GM23338 (cell line): ENCODE results near the gene MBOAT7. TPM values are rescaled to one million over a fixed set of nuclear protein-coding genes. Genes with fewer than 3 reads are reported as not detected.

ENCODE experiments used
- ATAC-seq: fragments of 200-7000 bp; cut with Tn5 transposase; 3 replicates; pipeline ENCODE4 v1.9.1; 2020
- DNase-seq: peaks from one replicate; pipeline ENCODE4 v3.0.0-alpha.2; 2015; ENCODE audit warnings: low spot score
- H2AFZ ChIP-seq: fragments of 200-600 bp; sonication (generic); 2 replicates; pipeline ENCODE4 v1.8.0; 2016; ENCODE audit warnings: antibody characterized with exemption, mild to moderate bottlenecking, moderate library complexity
- H3F3A ChIP-seq: fragments of 200-600 bp; sonication (generic); replicated peaks from 2 replicates; pipeline ENCODE4 v1.8.0; 2017; ENCODE audit warnings: antibody characterized with exemption, mixed run types, low read depth
- H3K27ac ChIP-seq: fragments of 200-600 bp; sonication (generic); 2 replicates; pipeline ENCODE4 v1.6.1; 2016; ENCODE audit warnings: low read depth
- H3K27me3 ChIP-seq: fragments of 200-600 bp; sonication (generic); 2 replicates; pipeline ENCODE4 v1.8.0; 2016; ENCODE audit warnings: mild to moderate bottlenecking, mixed run types, moderate library complexity; ENCODE audit not compliant: insufficient read depth
- H3K36me3 ChIP-seq: fragments of 200-600 bp; sonication (generic); 2 replicates; pipeline ENCODE4 v1.8.0; 2016; ENCODE audit warnings: mild to moderate bottlenecking; ENCODE audit not compliant: insufficient read depth
- H3K4me1 ChIP-seq: fragments of 200-600 bp; sonication (generic); 2 replicates; pipeline ENCODE4 v1.8.0; 2016; ENCODE audit warnings: mild to moderate bottlenecking, moderate library complexity; ENCODE audit not compliant: insufficient read depth
- H3K4me2 ChIP-seq: fragments of 200-600 bp; sonication (generic); 2 replicates; pipeline ENCODE4 v1.7.1; 2017; ENCODE audit warnings: mixed run types
- H3K4me3 ChIP-seq: fragments of 200-600 bp; sonication (generic); 2 replicates; pipeline ENCODE4 v1.6.1; 2016; ENCODE audit warnings: mixed run types
- H3K79me2 ChIP-seq: fragments of 200-600 bp; sonication (generic); replicated peaks from 2 replicates; pipeline ENCODE4 v1.8.0; 2017; ENCODE audit warnings: mild to moderate bottlenecking; ENCODE audit not compliant: insufficient read depth
- H3K9me2 ChIP-seq: fragments of 200-600 bp; sonication (generic); 2 replicates; pipeline ENCODE4 v1.8.0; 2017; ENCODE audit not compliant: insufficient read depth
- H4K20me1 ChIP-seq: fragments of 200-600 bp; sonication (generic); replicated peaks from 2 replicates; pipeline ENCODE4 v1.8.0; 2017; ENCODE audit warnings: mild to moderate bottlenecking; ENCODE audit not compliant: insufficient read depth
- H3K27ac Mint-ChIP-seq: 2 replicates; pipeline ENCODE4 v1.8.0; 2020; ENCODE audit warnings: inconsistent platforms, mild to moderate bottlenecking, moderate library complexity, mixed read lengths
- H3K27me3 Mint-ChIP-seq: 3 replicates; pipeline ENCODE4 v1.8.0; 2022; ENCODE audit warnings: low read depth, mild to moderate bottlenecking, moderate library complexity, mixed read lengths, inconsistent platforms; ENCODE audit not compliant: insufficient read depth, poor library complexity
- H3K36me3 Mint-ChIP-seq: 3 replicates; pipeline ENCODE4 v1.8.0; 2021; ENCODE audit warnings: low read depth, mild to moderate bottlenecking, inconsistent platforms, moderate library complexity, mixed read lengths
- H3K4me1 Mint-ChIP-seq: 3 replicates; pipeline ENCODE4 v1.8.0; 2020; ENCODE audit warnings: mild to moderate bottlenecking, inconsistent platforms, mixed read lengths
- H3K4me3 Mint-ChIP-seq: 3 replicates; pipeline ENCODE4 v1.8.0; 2021; ENCODE audit warnings: moderate library complexity, mild to moderate bottlenecking, inconsistent platforms, mixed read lengths
- H3K9me3 Mint-ChIP-seq: 3 replicates; pipeline ENCODE4 v1.8.0; 2020; ENCODE audit warnings: moderate library complexity, mild to moderate bottlenecking, inconsistent platforms, mixed read lengths
- CREB1 ChIP-seq: fragments of 250-450 bp; sonication (Bioruptor Pico); IDR thresholded peaks from 2 replicates; pipeline ENCODE4 v1.5.0; 2020; ENCODE audit warnings: low read depth, mild to moderate bottlenecking, moderate library complexity
- CTCF ChIP-seq, 2 experiments: fragments of 200-600 bp in 1 of 2; sonication (generic) in 1 of 2; conservative IDR thresholded peaks; 2 replicates each; pipeline versions ENCODE4 v1.5.1 to v1.6.1; 2016 to 2017; ENCODE audit warnings: antibody characterized with exemption in 2 of 2, low read depth in 2 of 2, mild to moderate bottlenecking in 2 of 2, moderate library complexity in 1 of 2
- EZH2 ChIP-seq: fragments of 200-600 bp; sonication (generic); IDR thresholded peaks from one replicate; pipeline ENCODE4 v1.8.0; 2017; ENCODE audit warnings: antibody characterized with exemption, mild to moderate bottlenecking, low read depth; ENCODE audit not compliant: unreplicated experiment
- EZH2phosphoT487 ChIP-seq: fragments of 200-600 bp; sonication (generic); IDR thresholded peaks from one replicate; pipeline ENCODE4 v1.8.1; 2018; ENCODE audit warnings: antibody characterized with exemption; ENCODE audit not compliant: unreplicated experiment
- JUNB ChIP-seq: IDR thresholded peaks from one replicate; pipeline ENCODE4 v1.6.1; 2016; ENCODE audit warnings: antibody characterized with exemption; ENCODE audit not compliant: unreplicated experiment
- POLR2AphosphoS5 ChIP-seq: IDR thresholded peaks from 2 replicates; pipeline ENCODE4 v1.6.1; 2016; ENCODE audit warnings: antibody characterized with exemption, low read depth
- STAT1 ChIP-seq: IDR thresholded peaks from one replicate; pipeline ENCODE4 v1.6.1; 2016; ENCODE audit warnings: antibody characterized with exemption; ENCODE audit not compliant: unreplicated experiment
- ZNF331 ChIP-seq: fragments of 250-450 bp; sonication (Bioruptor Pico); IDR thresholded peaks from 2 replicates; pipeline ENCODE4 v1.5.0; 2020; ENCODE audit warnings: low read depth, mild to moderate bottlenecking, moderate library complexity
- polyA plus RNA-seq: library from polyadenylated mRNA; unstranded; fragments of >200 nt; fragmentation: Nextera tagmentation; extraction: Ambion mirVana; gene quantifications from 2 replicates; pipeline ENCODE4 v1.2.1, GENCODE V29; 2016
- total RNA-seq: library from RNA; depleted of rRNA; stranded (reverse); fragments of >200 nt; shearing (Covaris generic); gene quantifications from 2 replicates; pipeline ENCODE4 v1.2.3, GENCODE V29; 2014
- TF ChIP-seq, protein P1 (sequence below): IDR thresholded peaks from 2 replicates; pipeline ENCODE4 v1.6.1; 2016; ENCODE audit warnings: antibody characterized with exemption

The MBOAT7 gene
- total and polyA plus RNA-seq, 2 experiments from 2014 or later, result 77.8 to 184 TPM

- H3K27me3 ChIP-seq, result no peaks in the 10 kb centered on the region
- no peak overlapping the region for H3K4me3 Mint-ChIP-seq
- no peaks in the 10 kb centered on the region for H3K4me1 ChIP-seq
- DNase-seq (no peak), ATAC-seq (no peak)
- no peaks in the 10 kb centered on the region for H3K9me3 Mint-ChIP-seq
- TF ChIP-seq CTCF (conservative IDR thresholded peaks at IDR 0.05; ENCODE audit: low read depth in 2 of 2), result no peak
- no peak for TF ChIP-seq EZH2phosphoT487
- peaks cover 25% of the 10 kb centered on the region for H3K79me2 ChIP-seq
- no peak overlapping the region for H3K27ac ChIP-seq
- 0 out of 2 replicates have a peak, but pooled peaks cover 3% of the 10 kb centered on the region for H3F3A ChIP-seq
- H3K4me1 Mint-ChIP-seq, result peaks cover 3% of the 10 kb centered on the region
- no peak overlapping the region for H3K27ac Mint-ChIP-seq
- no peak overlapping the region for H2AFZ ChIP-seq
- peaks cover 80% of the 10 kb centered on the region for H3K36me3 Mint-ChIP-seq
- peaks cover 36% of the 10 kb centered on the region for H4K20me1 ChIP-seq
- peaks cover 29% of the 10 kb centered on the region for H3K36me3 ChIP-seq
- H3K4me3 ChIP-seq, result no peak overlapping the region
- peaks cover 16% of the 10 kb centered on the region for H3K27me3 Mint-ChIP-seq
- no peaks in the 10 kb centered on the region for H3K9me2 ChIP-seq
- H3K4me2 ChIP-seq, result no peak overlapping the region
Measured at GRCh38 chr19:54145541-54146158, 43.7 kb downstream of the MBOAT7 start.

DNA sequence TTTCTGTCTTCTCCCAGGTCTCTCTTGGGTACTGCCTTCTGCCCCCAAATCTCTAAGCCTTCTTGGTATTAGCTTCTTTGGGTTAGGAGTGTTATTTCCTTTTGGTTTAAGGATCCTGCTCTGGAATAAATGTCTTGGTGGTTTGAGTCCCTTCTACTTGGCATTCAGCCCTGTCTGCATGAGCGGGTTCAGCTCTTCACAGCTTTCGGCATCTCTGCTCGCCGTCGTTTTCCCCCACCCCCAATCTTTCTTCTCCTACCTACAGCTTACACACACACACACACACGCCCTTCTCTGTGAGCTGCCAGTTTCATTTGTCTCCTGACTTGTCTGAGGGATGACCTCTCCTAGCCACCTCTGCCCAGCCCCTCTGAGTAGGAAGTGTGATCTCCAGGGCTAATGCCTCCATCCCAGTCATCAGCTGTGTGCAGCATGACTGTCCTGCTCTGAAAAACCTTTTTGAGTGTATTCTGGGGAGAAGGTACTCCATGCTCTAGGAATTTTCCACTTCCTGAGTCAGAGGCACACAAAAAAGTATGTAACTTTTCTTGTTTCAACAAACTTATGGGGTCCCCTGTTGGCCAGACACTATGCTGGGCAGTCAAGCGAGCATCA lies 47.1 kb downstream of the MBOAT7 start:
- DNase-seq (no peak), ATAC-seq (no peak)
- Mint-ChIP-seq H3K36me3 (peaks cover 72% of the 10 kb centered on the region), H3K9me3 (no peaks in the 10 kb centered on the region; the same call in 2 of the 3 replicates), H3K27ac (no peak overlapping the region), H3K4me1 (peaks cover 23% of the 10 kb centered on the region), H3K4me3 (no peak overlapping the region), H3K27me3 (peaks cover 14% of the 10 kb centered on the region)
- H3K79me2 ChIP-seq, result peaks cover 51% of the 10 kb centered on the region
- peaks cover 24% of the 10 kb centered on the region for H3K36me3 ChIP-seq
- H3K27me3 ChIP-seq, result no peaks in the 10 kb centered on the region
- H3K4me1 ChIP-seq, result no peaks in the 10 kb centered on the region; the same call in 1 of the 2 replicates
- no peak overlapping the region for H3K4me2 ChIP-seq
- H4K20me1 ChIP-seq, result peaks cover 51% of the 10 kb centered on the region
- no peak overlapping the region for H3K27ac ChIP-seq
- no peak overlapping the region for H2AFZ ChIP-seq
- H3K4me3 ChIP-seq, result no peak overlapping the region
- 0 out of 2 replicates have a peak, but pooled peaks cover 3% of the 10 kb centered on the region for H3F3A ChIP-seq
- no peaks in the 10 kb centered on the region for H3K9me2 ChIP-seq
- no peak for TF ChIP-seq CREB1 (CRISPR knock-in tag)
- TF ChIP-seq POLR2AphosphoS5, result no peak
- TF ChIP-seq ZNF331 (CRISPR knock-in tag), result no peak
- TF ChIP-seq JUNB, result no peak
- TF ChIP-seq STAT1, result no peak
- no peak for TF ChIP-seq EZH2
- TF ChIP-seq, protein P1, sequence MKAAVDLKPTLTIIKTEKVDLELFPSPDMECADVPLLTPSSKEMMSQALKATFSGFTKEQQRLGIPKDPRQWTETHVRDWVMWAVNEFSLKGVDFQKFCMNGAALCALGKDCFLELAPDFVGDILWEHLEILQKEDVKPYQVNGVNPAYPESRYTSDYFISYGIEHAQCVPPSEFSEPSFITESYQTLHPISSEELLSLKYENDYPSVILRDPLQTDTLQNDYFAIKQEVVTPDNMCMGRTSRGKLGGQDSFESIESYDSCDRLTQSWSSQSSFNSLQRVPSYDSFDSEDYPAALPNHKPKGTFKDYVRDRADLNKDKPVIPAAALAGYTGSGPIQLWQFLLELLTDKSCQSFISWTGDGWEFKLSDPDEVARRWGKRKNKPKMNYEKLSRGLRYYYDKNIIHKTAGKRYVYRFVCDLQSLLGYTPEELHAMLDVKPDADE, result no peak
- no peak for TF ChIP-seq CTCF (conservative IDR thresholded peaks at IDR 0.05; ENCODE audit: low read depth in 2 of 2)
